Stomach (tissue), 4 donors: ENCODE data around the gene SETDB1.

Experiments used
- CTCF ChIP-seq, 7 experiments: fragments of 450-650 bp in 4 of 7; fragments of 200-600 bp in 3 of 7; sonication (generic) in 3 of 7; IDR thresholded peaks; one replicate each; pipeline ENCODE4 v1.5.1; 2016 to 2019; ENCODE audit warnings: antibody characterized with exemption in 7 of 7, control low read depth in 2 of 7, mild to moderate bottlenecking in 1 of 7
- EP300 ChIP-seq: sonication (generic); formaldehyde crosslinking; IDR thresholded peaks from one replicate; pipeline ENCODE4 v1.6.1; 2017; ENCODE audit warnings: antibody characterized with exemption
- POLR2A ChIP-seq, 4 donors: fragments of 450-650 bp; IDR thresholded peaks; one replicate each; pipeline ENCODE4 v1.6.1; 2016; ENCODE audit warnings: antibody characterized with exemption in 4 of 4, control low read depth in 2 of 4, mild to moderate bottlenecking in 1 of 4, moderate library complexity in 1 of 4

GRCh38 chr1:150992626-150993025 is 66.5 kb downstream of the SETDB1 start:
- TF ChIP-seq POLR2A (IDR thresholded peaks at IDR 0.05) (no peak), EP300 (no peak), CTCF (IDR thresholded peaks at IDR 0.05) (no peak)
